ENCODE results near the gene GOLPH3L. TPM values are rescaled to one million over a fixed set of nuclear protein-coding genes. Genes with fewer than 3 reads are reported as not detected.
"Not testable (repeated sequence)": the region's sequence is repeated elsewhere in the genome, so short reads cannot be mapped to it uniquely, and the experiment has no call there.

GOLPH3L gene
- polyA plus RNA-seq, 4 donors, result 35.7 to 41.6 (median 39.5) TPM

DNA sequence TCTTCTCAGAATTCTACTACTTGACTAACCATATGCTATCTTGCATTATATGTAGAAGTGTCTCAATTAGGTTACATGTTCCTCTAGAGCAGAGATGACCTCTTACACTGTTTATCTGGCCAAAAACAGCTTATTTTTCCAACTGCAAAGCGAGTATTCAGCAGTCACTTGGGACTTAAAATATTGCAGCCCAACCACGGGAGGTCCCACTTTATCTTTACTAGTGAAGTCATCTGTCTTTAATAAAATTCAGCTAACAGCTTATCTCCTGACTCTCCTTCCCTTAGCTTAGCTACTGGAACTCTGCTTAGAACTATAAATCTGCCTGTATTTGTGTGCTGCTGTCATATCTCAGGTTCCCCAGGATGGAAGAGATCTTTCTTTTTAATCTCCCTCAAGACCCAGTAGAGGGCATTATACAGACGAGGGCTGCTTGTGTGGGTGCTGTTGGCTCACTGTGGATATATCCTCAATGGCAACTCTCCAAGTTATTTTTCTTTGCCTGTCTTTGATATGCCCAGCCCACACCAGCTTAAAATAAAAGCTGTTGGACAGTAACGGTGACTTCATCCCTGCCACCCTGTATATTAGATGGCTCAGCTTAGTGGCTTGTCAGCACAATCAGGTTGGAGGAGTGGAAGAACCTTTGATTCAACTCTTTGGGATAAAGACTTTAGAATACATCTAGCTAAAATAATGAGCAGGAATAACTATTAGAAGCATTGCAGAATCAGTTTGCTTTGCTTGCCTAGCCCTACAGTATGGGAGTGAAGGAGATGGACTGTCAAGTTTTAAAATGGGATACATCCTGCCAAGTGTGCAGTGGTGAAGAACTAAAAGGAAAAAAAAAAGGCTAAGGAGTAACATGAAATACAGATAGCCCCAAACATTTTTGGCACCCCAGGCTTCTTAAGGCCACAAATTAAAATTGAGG lies 77.1 kb downstream of the GOLPH3L start:
- DNase-seq (ENCODE audit: low read depth in 4 of 4, low spot score in 2 of 4), result no peak

DNA sequence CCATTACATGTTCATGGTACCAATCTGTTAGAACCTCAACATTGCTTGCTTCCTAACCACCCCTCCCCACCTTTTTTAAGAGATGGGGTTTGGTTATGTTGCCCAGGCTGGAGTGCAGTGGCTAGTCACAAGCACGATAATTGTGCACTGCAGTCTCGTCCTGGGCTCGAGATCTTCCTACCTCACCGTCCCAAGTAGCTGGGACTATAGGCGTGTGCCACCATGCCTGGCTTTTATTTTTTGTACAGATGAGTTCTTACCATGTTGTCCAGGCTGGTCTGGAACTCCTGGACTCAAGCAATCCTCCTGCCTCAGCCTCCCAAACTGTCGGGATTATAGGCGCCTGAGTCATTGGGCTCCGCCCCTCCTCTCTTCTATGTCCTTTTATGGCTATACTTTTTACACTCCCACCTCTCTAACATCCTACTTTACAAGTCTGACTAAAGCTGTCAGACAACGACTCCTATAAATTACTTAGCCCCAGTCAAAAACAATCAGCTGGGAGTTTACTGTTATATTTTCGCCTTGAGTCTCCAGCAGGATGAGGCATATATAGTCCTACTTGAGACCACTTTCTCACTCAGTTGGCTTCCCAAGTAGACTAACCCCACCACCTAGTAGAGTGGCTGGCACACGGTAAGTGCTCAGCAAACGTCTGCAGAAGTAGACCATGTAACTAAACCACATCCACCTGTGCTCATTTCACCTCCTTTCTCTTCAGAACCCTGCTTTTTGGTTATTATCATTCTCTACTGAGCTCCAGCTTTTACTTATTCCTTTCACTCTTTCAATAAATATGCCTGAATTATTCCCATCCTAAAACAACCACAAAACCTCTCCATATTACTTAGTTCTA lies 81.4 kb downstream of the GOLPH3L start:
- no peak for DNase-seq (ENCODE audit: low read depth in 4 of 4, low spot score in 2 of 4)

GRCh38 chr1:150613061-150613920 lies 83.7 kb downstream of the GOLPH3L start:
- DNase-seq (ENCODE audit: low read depth in 4 of 4, low spot score in 2 of 4), result no peak

DNA sequence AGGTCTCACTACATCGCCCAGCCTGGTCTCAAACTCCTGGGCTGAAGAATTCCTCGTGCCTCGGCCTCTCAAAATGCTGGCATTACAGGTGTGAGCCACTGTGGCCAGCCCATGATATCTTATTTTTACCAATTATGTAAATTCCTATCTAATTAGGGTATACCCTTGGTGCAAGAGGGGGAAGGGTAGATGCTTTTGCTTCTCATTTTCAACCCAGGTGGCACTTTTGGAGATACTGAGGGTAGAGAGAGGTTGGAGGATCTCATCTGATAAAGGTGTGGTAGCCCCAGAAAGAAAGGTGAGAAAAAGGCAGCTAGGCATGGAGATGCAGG lies 85.0 kb downstream of the GOLPH3L start:
- no peak for DNase-seq (ENCODE audit: low read depth in 4 of 4, low spot score in 2 of 4)

DNA sequence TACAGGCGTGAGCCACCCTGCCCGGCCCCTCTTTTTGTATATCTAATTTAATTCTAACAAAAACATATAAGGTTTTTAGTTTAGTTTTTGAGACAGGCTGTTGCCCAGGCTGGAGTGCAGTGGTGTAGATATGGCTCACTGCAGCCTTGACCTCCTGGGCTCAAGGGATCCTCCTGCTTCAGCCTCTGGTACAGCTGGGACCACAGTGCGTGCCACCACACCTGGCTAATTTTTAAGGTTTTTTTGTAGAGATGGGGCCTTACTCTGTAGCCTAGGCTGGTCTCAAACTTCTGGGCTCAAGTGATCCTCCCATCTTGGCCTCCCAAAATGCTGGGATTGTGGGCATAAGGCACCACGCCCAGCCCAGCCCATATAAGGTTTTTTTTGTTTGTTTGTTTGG lies 86.4 kb downstream of the GOLPH3L start:
- DNase-seq (ENCODE audit: low read depth in 4 of 4, low spot score in 2 of 4), result no peak

DNA sequence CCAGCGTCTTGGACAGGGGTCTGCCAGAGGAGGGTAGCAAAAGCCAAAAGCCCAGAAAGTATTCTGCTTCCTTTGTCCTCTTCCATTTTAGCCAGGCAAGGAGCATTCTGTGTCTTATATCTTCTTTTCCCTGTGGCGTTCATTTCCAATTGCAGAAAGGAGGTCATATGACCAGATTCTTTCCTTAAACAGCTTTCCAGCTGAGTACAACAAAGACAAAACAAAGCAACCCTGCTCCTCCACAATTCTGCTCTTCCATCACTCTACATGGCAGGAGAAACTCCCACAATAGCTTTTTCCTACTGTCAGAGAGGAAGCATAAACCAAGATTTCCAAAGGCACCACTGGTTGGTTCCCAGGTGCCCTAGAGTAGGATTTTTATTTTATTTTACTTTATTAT lies 87.2 kb downstream of the GOLPH3L start:
- DNase-seq (ENCODE audit: low read depth in 4 of 4, low spot score in 2 of 4), result no peak

DNA sequence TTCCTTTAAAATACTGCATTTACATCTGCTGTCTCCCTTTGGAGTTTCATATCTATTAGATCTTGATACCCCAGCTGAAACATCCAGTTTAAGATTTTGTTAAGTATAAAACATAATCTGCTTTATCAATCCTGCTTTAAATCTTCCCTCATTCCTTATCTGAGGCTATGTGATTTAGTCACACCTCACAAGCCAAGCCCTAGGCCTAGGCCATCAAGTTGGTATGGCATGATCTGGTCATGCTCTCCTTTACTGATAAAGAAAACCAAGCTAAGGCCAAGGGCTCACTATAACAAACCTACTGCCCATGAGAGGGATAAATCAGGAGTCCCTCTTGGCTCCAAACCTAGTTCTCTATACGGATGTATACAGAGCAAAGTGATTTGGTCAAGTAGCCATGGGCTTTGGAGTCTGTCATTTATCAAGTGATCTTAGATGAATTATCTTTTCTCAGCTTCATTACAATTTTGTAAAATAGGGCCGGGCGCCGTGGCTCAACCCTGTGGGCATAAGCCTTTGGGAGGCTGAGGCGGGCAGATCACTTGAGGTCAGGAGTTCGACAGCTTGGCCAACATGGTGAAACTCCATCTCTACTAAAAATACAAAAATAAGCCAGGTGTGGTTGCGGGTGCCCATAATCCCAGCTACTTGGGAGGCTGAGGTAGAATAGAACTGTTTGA lies 90.4 kb downstream of the GOLPH3L start:
- DNase-seq (ENCODE audit: low read depth in 4 of 4, low spot score in 2 of 4), result no peak

GRCh38 chr1:150605451-150605731 lies 91.6 kb downstream of the GOLPH3L start:
- not testable (repeated sequence) for DNase-seq (ENCODE audit: low read depth in 4 of 4, low spot score in 2 of 4)

DNA sequence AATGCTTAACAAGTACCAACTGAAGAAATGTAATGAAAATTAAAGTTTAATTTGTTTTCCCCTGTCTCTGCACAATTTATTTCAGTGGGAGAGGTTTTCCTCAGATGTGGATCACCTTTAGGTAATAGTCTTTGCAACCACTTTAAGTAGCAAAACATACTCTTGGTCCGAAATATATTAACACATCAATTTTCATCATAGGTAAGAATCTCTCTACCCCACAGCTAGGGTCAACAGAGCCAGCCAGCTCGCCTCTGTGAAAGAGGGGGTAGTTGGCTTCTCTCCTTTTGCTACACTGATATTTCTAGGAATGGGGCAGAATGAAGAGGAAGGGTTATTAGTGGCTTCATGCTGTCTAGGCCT lies 92.7 kb downstream of the GOLPH3L start:
- no peak for DNase-seq (ENCODE audit: low read depth in 4 of 4, low spot score in 2 of 4)

GRCh38 chr1:150603711-150604110 lies 93.2 kb downstream of the GOLPH3L start:
- DNase-seq (ENCODE audit: low read depth in 4 of 4, low spot score in 2 of 4), result no peak

DNA sequence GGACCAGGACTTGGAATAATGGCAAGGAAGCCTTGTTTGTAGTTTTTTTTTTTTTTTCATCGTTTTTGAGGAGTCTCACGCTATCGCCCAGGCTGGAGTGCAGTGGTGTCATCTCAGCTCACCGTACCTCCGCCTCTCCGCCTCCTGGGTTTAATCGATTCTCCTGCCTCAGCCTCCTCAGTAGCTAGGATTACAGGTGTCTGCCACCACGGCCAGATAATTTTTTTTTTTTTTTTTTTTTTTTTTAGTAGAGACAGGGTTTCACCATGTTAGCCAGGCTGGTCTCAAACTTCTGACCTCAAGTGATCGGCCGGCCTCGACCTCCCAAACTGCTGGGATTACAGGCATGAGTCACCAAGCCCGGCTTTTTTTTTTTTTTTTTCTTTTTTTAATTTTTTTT lies 94.6 kb downstream of the GOLPH3L start:
- not testable (repeated sequence) for DNase-seq (ENCODE audit: low read depth in 4 of 4, low spot score in 2 of 4)

DNA sequence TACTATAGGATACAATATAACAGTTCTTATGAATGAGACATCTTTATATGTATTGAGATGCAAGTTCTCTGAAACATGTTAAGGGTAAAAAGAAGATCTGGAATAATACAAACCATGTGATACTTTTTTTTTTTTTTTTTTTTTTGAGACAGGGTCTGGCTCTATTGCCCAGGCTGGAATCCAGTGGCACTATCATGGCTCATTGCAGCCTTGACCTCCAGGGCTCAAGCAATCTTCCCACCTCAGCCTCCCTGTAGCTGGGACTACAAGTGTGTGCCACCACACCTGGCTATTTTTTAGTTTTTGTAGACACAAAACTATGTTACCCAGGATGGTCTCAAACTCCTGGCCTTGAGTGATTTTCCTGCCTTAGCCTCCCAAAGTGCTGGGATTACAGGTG lies 95.4 kb downstream of the GOLPH3L start:
- no peak for DNase-seq (ENCODE audit: low read depth in 4 of 4, low spot score in 2 of 4)

- not testable (repeated sequence) for DNase-seq (ENCODE audit: low read depth in 4 of 4, low spot score in 2 of 4)
Observed at GRCh38 chr1:150598346-150598745, 98.6 kb downstream of the GOLPH3L start.

DNA sequence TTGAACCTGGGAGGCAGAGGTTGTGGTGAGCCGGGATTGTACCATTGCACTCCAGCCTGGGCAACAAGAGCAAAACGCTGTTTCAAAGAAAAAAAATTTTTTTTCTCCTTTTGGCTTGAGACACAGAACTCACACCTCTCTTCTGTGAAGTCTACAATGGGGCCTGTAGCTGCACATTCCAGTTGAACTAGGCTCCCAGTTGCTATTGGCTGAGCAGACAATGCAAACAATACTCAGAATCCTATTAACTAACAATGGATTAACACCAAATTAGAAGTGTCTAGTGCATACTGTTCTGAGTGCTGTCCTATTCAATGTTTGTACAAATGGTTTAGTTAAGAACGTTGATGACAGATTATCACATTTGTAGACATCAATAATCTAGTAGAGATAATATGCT lies 100.0 kb downstream of the GOLPH3L start:
- no peak for DNase-seq (ENCODE audit: low read depth in 4 of 4, low spot score in 2 of 4)

Other genes with a start within 250 kb of the GOLPH3L start
- 10 to 100 TPM; 19.5 to 32.6 (median 28.0) TPM for gene TARS2, start 209.7 kb downstream of the GOLPH3L start, polyA plus RNA-seq (ENCODE audit: insufficient read length in 4 of 4)
- gene ECM1, start 189.0 kb downstream of the GOLPH3L start, polyA plus RNA-seq (ENCODE audit: insufficient read length in 4 of 4), result 10 to 100 TPM; 12.4 to 16.0 (median 15.1) TPM
- gene FALEC, start 181.4 kb downstream of the GOLPH3L start, polyA plus RNA-seq (ENCODE audit: insufficient read length in 4 of 4), result under 1 TPM in 3 of 4 donors, not detected in 1; 0.55 to 0.64 (median 0.64) TPM
- gene ADAMTSL4, start 147.7 kb downstream of the GOLPH3L start, polyA plus RNA-seq (ENCODE audit: insufficient read length in 4 of 4), result 10 to 100 TPM; 12.7 to 19.5 (median 16.3) TPM
- gene MCL1, start 117.5 kb downstream of the GOLPH3L start, polyA plus RNA-seq (ENCODE audit: insufficient read length in 4 of 4), result 100 to 1,000 TPM; 142 to 214 (median 160) TPM
- gene ENSA, start 67.5 kb downstream of the GOLPH3L start, polyA plus RNA-seq (ENCODE audit: insufficient read length in 4 of 4), result 100 to 1,000 TPM; 213 to 231 (median 221) TPM
- gene HORMAD1, start 23.7 kb upstream of the GOLPH3L start, polyA plus RNA-seq (ENCODE audit: insufficient read length in 4 of 4), result not detected
- gene CTSS, start 68.6 kb upstream of the GOLPH3L start, polyA plus RNA-seq (ENCODE audit: insufficient read length in 4 of 4), result 10 to 100 TPM in 2 of 4 donors, 1 to 10 TPM in 2; 9.1 to 14.7 (median 10.2) TPM
- gene CTSK, start 111.1 kb upstream of the GOLPH3L start, polyA plus RNA-seq (ENCODE audit: insufficient read length in 4 of 4), result 10 to 100 TPM; 20.0 to 30.7 (median 29.8) TPM
- 10 to 100 TPM; 54.2 to 63.1 (median 59.1) TPM for gene ARNT, start 179.4 kb upstream of the GOLPH3L start, polyA plus RNA-seq (ENCODE audit: insufficient read length in 4 of 4)
- gene CTXND2, start 190.0 kb upstream of the GOLPH3L start, polyA plus RNA-seq (ENCODE audit: insufficient read length in 4 of 4), result under 1 TPM in 2 of 4 donors, not detected in 2; 0.11 to 0.16 TPM
- 10 to 100 TPM; 57.6 to 94.5 (median 80.2) TPM for gene SETDB1, start 229.2 kb upstream of the GOLPH3L start, polyA plus RNA-seq (ENCODE audit: insufficient read length in 4 of 4)